Testis (tissue), 2 donors: ENCODE measurements around the gene PTH2R.

ENCODE experiments used
- POLR2A ChIP-seq: fragments of 450-650 bp; IDR thresholded peaks from one replicate; pipeline ENCODE4 v1.6.1; 2017; ENCODE audit warnings: antibody characterized with exemption, mild to moderate bottlenecking, moderate library complexity
- TF ChIP-seq, protein P1 (sequence below), 3 experiments: fragments of 450-650 bp in 2 of 3; fragments of 200-600 bp in 1 of 3; sonication (generic) in 1 of 3; IDR thresholded peaks; one replicate each; pipeline ENCODE4 v1.5.1; 2016 to 2019; ENCODE audit warnings: antibody characterized with exemption in 3 of 3, mild to moderate bottlenecking in 2 of 3, moderate library complexity in 1 of 3

DNA sequence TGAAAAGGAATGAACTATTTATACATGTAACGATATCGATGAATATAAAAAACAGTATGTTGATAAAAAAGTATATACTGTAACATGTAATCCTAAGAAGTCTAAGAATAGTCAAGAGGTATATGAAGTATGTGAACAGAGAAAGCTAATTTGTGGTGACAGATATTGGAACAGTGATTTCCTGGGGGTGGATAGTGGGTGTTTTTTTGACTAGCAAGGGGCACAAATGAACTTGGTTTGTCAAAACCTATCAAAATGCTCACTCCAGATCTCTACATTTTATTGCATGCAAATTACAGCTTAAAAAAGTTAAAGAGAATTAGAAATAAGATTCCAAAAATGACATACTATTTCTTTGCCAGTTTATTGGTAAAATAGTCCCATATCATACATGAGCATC, 35.4 kb downstream of the PTH2R start:
- TF ChIP-seq, protein P1, sequence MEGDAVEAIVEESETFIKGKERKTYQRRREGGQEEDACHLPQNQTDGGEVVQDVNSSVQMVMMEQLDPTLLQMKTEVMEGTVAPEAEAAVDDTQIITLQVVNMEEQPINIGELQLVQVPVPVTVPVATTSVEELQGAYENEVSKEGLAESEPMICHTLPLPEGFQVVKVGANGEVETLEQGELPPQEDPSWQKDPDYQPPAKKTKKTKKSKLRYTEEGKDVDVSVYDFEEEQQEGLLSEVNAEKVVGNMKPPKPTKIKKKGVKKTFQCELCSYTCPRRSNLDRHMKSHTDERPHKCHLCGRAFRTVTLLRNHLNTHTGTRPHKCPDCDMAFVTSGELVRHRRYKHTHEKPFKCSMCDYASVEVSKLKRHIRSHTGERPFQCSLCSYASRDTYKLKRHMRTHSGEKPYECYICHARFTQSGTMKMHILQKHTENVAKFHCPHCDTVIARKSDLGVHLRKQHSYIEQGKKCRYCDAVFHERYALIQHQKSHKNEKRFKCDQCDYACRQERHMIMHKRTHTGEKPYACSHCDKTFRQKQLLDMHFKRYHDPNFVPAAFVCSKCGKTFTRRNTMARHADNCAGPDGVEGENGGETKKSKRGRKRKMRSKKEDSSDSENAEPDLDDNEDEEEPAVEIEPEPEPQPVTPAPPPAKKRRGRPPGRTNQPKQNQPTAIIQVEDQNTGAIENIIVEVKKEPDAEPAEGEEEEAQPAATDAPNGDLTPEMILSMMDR (IDR thresholded peaks at IDR 0.05) = no peak
- no peak for TF ChIP-seq POLR2A
